ENCODE data around the gene RIMBP2. TPM values are rescaled to one million over a fixed set of nuclear protein-coding genes. Genes with fewer than 3 reads are reported as not detected.
A peak's percentile ranks its signal among the peaks of the same experiment; 100 is the strongest.
"Not testable (repeated sequence)": the region's sequence is repeated elsewhere in the genome, so short reads cannot be mapped to it uniquely, and the experiment has no call there.

RIMBP2 gene
- total RNA-seq, 1 donor from 2014 or later = 0.99 TPM

- no peak overlapping the region for H3K9ac ChIP-seq
- no peaks in the 10 kb centered on the region for H3K79me2 ChIP-seq (ENCODE audit: low read depth)
- DNase-seq (ENCODE audit: low spot score) = peak; percentile 91
- Mint-ChIP-seq H3K4me1 (peaks cover 42% of the 10 kb centered on the region), H3K27ac (peak overlapping the region; percentile 92), H3K4me3 (no peak overlapping the region), H3K9me3 (no peaks in the 10 kb centered on the region), H3K36me3 (no peaks in the 10 kb centered on the region), H3K27me3 (ENCODE audit: insufficient read depth, low read depth) (peaks cover 13% of the 10 kb centered on the region)
- no peaks in the 10 kb centered on the region for H3K9me3 ChIP-seq (ENCODE audit: low read depth)
- peak overlapping the region; percentile 52 for H3K4me2 ChIP-seq
- no peaks in the 10 kb centered on the region for H3K36me3 ChIP-seq
- TF ChIP-seq EZH2 (IDR thresholded peaks at IDR 0.05) (no peak), EZH2phosphoT487 (IDR thresholded peaks at IDR 0.05) (peak; percentile 34)
- TF ChIP-seq, protein P1, sequence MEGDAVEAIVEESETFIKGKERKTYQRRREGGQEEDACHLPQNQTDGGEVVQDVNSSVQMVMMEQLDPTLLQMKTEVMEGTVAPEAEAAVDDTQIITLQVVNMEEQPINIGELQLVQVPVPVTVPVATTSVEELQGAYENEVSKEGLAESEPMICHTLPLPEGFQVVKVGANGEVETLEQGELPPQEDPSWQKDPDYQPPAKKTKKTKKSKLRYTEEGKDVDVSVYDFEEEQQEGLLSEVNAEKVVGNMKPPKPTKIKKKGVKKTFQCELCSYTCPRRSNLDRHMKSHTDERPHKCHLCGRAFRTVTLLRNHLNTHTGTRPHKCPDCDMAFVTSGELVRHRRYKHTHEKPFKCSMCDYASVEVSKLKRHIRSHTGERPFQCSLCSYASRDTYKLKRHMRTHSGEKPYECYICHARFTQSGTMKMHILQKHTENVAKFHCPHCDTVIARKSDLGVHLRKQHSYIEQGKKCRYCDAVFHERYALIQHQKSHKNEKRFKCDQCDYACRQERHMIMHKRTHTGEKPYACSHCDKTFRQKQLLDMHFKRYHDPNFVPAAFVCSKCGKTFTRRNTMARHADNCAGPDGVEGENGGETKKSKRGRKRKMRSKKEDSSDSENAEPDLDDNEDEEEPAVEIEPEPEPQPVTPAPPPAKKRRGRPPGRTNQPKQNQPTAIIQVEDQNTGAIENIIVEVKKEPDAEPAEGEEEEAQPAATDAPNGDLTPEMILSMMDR (IDR thresholded peaks at IDR 0.05) = peak; percentile 64
- H3K27ac ChIP-seq = no peak overlapping the region
- H3K27me3 ChIP-seq = no peaks in the 10 kb centered on the region
- peaks cover 12% of the 10 kb centered on the region for H3F3A ChIP-seq (ENCODE audit: low read depth)
- no peak overlapping the region for H2AFZ ChIP-seq (replicated peaks)
- H3K4me3 ChIP-seq = no peak overlapping the region
- H3K4me1 ChIP-seq = peaks cover 5% of the 10 kb centered on the region
- H4K20me1 ChIP-seq (ENCODE audit: low read depth) = no peaks in the 10 kb centered on the region
Observed at GRCh38 chr12:130752692-130753230, 36.7 kb upstream of the RIMBP2 start.

DNA sequence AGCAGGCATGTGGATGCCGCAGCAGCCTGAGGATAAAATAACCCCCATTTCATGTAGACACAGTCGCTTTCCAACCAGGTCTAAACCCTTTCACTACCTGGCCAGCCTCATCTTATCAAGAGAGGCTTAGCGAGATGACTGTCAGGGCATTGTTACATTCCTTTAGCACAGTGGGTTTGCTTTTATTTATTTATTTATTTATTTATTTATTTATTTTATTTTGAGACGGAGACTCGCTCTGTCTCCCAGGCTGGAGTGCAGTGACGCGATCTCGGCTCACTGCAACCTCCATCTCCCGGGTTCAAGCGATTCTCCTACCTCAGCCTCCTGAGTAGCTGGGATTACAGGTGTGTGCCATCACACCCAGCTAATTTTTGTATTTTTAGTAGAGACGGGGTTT, 35.9 kb upstream of the RIMBP2 start:
- H3K9me3 Mint-ChIP-seq; H3K36me3 Mint-ChIP-seq; H4K20me1 ChIP-seq (ENCODE audit: low read depth); H3K79me2 ChIP-seq (ENCODE audit: low read depth); H3K9ac ChIP-seq; H2AFZ ChIP-seq (replicated peaks); H3K4me2 ChIP-seq; H3K9me3 ChIP-seq (ENCODE audit: low read depth); H3K4me3 Mint-ChIP-seq; H3K27ac ChIP-seq; H3K4me3 ChIP-seq; H3K36me3 ChIP-seq; DNase-seq (ENCODE audit: low spot score); H3K4me1 ChIP-seq; H3K27me3 ChIP-seq: not testable (repeated sequence)
- H3F3A ChIP-seq (ENCODE audit: low read depth) = peaks cover 12% of the 10 kb centered on the region
- Mint-ChIP-seq H3K27me3 (ENCODE audit: insufficient read depth, low read depth) (peaks cover 13% of the 10 kb centered on the region), H3K27ac (peak overlapping the region; percentile 92), H3K4me1 (peaks cover 46% of the 10 kb centered on the region)

DNA sequence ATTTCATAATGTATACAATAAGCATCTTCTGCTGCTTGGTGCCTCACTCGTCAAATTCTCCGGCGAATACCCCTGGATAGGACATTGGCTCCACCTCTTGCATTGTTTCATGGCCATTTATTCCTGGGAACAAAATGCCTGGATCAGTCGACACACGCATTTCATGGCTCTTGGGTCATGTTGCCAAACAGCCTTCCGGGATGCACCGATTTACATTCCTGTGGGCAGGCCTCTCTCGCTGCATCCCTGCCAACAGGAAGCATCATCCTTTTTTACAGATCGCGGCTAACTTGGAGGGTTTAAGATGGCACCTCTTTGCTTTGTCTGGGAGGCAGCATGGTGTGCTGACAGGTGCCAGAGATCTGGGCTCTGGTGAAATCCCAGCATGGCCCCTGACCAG, 32.7 kb upstream of the RIMBP2 start:
- no peaks in the 10 kb centered on the region for H3K9me3 Mint-ChIP-seq
- H3K36me3 Mint-ChIP-seq = no peaks in the 10 kb centered on the region
- no peak overlapping the region for H3K27ac ChIP-seq
- H3K27ac Mint-ChIP-seq = no peak overlapping the region
- H3K4me1 ChIP-seq = peaks cover 5% of the 10 kb centered on the region
- no peak overlapping the region for H2AFZ ChIP-seq (replicated peaks)
- TF ChIP-seq EZH2phosphoT487 (IDR thresholded peaks at IDR 0.05) (no peak), EZH2 (IDR thresholded peaks at IDR 0.05) (no peak)
- TF ChIP-seq, protein P1 (IDR thresholded peaks at IDR 0.05) = no peak
- H3K36me3 ChIP-seq = no peaks in the 10 kb centered on the region
- peaks cover 14% of the 10 kb centered on the region for H3K27me3 Mint-ChIP-seq (ENCODE audit: insufficient read depth, low read depth)
- H3K4me2 ChIP-seq = no peak overlapping the region
- no peak overlapping the region for H3K4me3 Mint-ChIP-seq
- H3K9ac ChIP-seq = no peak overlapping the region
- peaks cover 7% of the 10 kb centered on the region for H3K27me3 ChIP-seq
- H3K9me3 ChIP-seq (ENCODE audit: low read depth) = no peaks in the 10 kb centered on the region
- H3K4me3 ChIP-seq = no peak overlapping the region
- H3K4me1 Mint-ChIP-seq = peaks cover 38% of the 10 kb centered on the region
- no peak for DNase-seq (ENCODE audit: low spot score)
- no peaks in the 10 kb centered on the region for H4K20me1 ChIP-seq (ENCODE audit: low read depth)
- H3K79me2 ChIP-seq (ENCODE audit: low read depth) = no peaks in the 10 kb centered on the region
- peaks cover 12% of the 10 kb centered on the region for H3F3A ChIP-seq (ENCODE audit: low read depth)

DNA sequence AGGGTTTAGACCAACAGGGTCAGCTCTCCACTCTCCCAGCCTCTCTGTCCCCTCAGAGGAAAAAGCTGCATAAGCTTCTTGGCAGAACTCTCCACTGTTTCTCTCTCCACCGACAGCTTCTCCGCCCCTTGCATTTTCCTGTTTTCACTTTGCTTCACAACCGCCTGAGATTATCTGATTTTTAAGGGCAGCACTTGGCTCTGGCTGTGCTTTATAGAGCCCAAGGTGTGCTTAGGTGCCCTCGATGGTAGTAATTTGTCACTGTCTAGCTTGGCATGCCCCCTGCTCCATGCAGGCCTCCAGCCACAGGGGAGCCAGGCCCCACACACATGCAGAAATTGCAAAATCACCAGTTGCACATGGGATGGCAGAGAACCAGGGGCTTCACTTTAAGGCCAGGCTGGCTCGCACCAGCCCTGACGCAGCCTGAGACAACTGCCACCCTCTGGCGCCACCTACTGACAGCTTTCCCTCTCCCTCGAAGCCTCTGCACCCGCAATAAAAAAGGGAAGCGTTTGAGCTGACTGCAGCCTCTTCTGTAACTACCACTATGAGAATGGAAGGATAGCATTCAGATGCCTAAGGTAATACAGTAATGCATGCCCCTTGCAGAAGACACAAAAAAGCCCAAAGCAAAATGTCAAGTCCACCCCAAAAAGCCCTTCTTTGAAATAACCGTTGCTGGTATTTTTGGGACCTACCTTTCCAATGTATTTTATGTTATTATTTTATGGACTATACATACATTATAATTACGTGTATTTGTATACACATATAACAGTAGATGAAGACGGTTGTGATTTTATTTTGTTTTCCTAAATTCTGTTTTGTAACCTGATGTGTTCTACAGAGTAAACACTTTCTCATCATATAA, 32.0 kb upstream of the RIMBP2 start:
- Histone ChIP-seq H3K4me1 (peaks cover 1% of the 10 kb centered on the region), H3K4me2 (no peak overlapping the region), H3K9me3 (ENCODE audit: low read depth) (no peaks in the 10 kb centered on the region), H4K20me1 (ENCODE audit: low read depth) (no peaks in the 10 kb centered on the region), H3K79me2 (ENCODE audit: low read depth) (no peaks in the 10 kb centered on the region), H3K36me3 (no peaks in the 10 kb centered on the region), H2AFZ (replicated peaks) (peak overlapping the region; percentile 23), H3K27ac (no peak overlapping the region), H3K27me3 (peaks cover 7% of the 10 kb centered on the region), H3F3A (ENCODE audit: low read depth) (peaks cover 8% of the 10 kb centered on the region), H3K4me3 (no peak overlapping the region), H3K9ac (no peak overlapping the region)
- no peak for TF ChIP-seq EZH2 (IDR thresholded peaks at IDR 0.05)
- TF ChIP-seq, protein P1 (IDR thresholded peaks at IDR 0.05) = peak; percentile 91
- DNase-seq (ENCODE audit: low spot score) = peak; percentile 90
- Mint-ChIP-seq H3K27me3 (ENCODE audit: insufficient read depth, low read depth) (peaks cover 12% of the 10 kb centered on the region), H3K9me3 (no peaks in the 10 kb centered on the region), H3K4me3 (no peak overlapping the region), H3K27ac (no peak overlapping the region), H3K36me3 (no peaks in the 10 kb centered on the region), H3K4me1 (peaks cover 31% of the 10 kb centered on the region)
